Activated T-cell treated with anti-CD3 and anti-CD28 coated beads, Interleukin-2, amount 50 U/mL, for 72 hours (primary cell): ENCODE measurements around the gene TRIO. TPM values are rescaled to one million over a fixed set of nuclear protein-coding genes. Genes with fewer than 3 reads are reported as not detected.
A peak's percentile ranks its signal among the peaks of the same experiment; 100 is the strongest.

Experiments
- ATAC-seq, 2 donors: fragments of 150-1000 bp; cut with Tn5 transposase; replicated peaks in 1 of 2; 2 replicates each; pipeline ENCODE4 v1.10.0; 2021; ENCODE audit warnings: moderate library complexity in 2 of 2, mild to moderate bottlenecking in 1 of 2
- DNase-seq, 2 donors: peaks; one replicate each; pipeline ENCODE4 v3.0.0; 2021 to 2022; ENCODE audit warnings: mixed read lengths in 1 of 2
- H3K27ac Mint-ChIP-seq: one replicate; pipeline ENCODE4 v1.8.0; 2022; ENCODE audit warnings: mild to moderate bottlenecking, moderate library complexity, mixed read lengths
- H3K27me3 Mint-ChIP-seq: one replicate; pipeline ENCODE4 v1.8.0; 2022; ENCODE audit warnings: low read depth, mixed read lengths
- H3K36me3 Mint-ChIP-seq, 2 donors: one replicate each; pipeline ENCODE4 v1.8.0; 2022; ENCODE audit warnings: mixed read lengths in 2 of 2, mild to moderate bottlenecking in 1 of 2; ENCODE audit not compliant: insufficient read depth in 2 of 2
- H3K4me1 Mint-ChIP-seq: one replicate; pipeline ENCODE4 v1.8.0; 2022; ENCODE audit warnings: low read depth, mixed read lengths
- H3K4me3 Mint-ChIP-seq, 2 donors: one replicate each; pipeline ENCODE4 v1.8.0; 2022; ENCODE audit warnings: mild to moderate bottlenecking in 2 of 2, mixed read lengths in 2 of 2, moderate library complexity in 2 of 2
- H3K9me3 Mint-ChIP-seq, 2 donors: one replicate each; pipeline ENCODE4 v1.8.0; 2022; ENCODE audit warnings: mixed read lengths in 2 of 2
- total RNA-seq, 2 donors: library from RNA; stranded (reverse); gene quantifications; one replicate each; pipeline ENCODE4 v1.2.3, GENCODE V29; 2022

The TRIO gene
- total RNA-seq, 2 donors from 2014 or later: 13.2 to 14.0 TPM

DNA sequence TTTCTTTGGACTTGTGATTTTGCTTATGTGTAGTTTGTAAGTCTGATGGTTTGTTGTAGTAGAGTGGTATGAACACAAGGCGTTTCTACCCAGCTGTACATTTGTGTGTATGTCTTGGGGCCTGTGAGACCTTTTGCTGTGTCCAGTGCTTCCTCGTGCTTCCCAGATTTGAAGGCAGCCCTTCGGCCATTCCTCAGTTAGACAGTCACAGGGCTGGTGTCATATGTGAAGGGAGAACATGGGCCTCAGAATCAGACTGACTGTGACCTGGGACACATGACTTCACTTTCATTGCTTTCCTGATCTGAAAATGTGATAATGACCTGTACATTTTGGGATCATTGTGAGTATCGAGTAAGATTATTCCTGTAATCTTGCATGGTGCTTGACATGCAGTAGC is 140.0 kb downstream of the TRIO start:
- peaks cover 17% of the 10 kb centered on the region for H3K27me3 Mint-ChIP-seq
- H3K4me1 Mint-ChIP-seq: no peaks in the 10 kb centered on the region
- no peaks in the 10 kb centered on the region for H3K9me3 Mint-ChIP-seq
- DNase-seq: no peak
- no peaks in the 10 kb centered on the region for H3K36me3 Mint-ChIP-seq
- no peak overlapping the region for H3K4me3 Mint-ChIP-seq
- no peak for ATAC-seq
- no peak overlapping the region for H3K27ac Mint-ChIP-seq

DNA sequence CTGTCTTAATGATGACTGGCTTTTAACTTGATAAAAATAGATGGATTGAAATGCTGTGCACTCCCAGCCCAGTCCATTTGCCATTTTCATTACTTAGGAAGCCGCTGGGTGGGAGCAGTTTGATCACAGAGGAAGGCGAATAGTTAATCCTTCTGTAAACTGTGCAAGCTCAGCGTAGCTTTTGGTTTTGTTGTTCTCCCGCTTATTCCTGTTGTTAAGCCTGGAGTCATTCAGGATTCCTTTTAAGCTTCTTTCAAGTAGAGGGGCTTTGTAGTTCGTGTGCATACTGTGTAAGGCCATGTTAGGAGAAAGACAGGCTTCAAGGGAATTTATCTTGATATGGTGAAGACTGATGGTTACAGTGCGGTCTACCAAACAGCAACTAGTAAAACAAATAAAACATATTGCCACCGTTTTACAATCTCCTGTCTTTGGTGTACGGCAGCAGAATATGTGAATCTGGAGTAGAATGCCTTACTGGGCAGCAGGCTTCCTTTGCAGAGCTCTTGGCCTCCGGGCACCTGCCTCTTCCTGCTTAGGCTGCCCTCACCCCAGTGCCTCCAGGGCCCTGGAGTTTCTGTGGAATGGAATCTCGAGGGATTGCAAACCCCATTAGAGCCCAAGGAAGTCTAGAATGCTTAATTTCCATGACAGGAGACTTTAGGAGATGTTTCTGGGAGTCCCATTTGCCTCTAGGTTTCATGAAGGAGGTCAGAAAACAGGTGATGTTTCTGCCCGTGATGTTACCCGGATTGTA is 141.4 kb downstream of the TRIO start:
- Mint-ChIP-seq H3K9me3 (no peaks in the 10 kb centered on the region), H3K36me3 (no peaks in the 10 kb centered on the region), H3K4me1 (no peaks in the 10 kb centered on the region), H3K4me3 (no peak overlapping the region), H3K27ac (no peak overlapping the region), H3K27me3 (peaks cover 15% of the 10 kb centered on the region)
- ATAC-seq (no peak), DNase-seq (no peak)

DNA sequence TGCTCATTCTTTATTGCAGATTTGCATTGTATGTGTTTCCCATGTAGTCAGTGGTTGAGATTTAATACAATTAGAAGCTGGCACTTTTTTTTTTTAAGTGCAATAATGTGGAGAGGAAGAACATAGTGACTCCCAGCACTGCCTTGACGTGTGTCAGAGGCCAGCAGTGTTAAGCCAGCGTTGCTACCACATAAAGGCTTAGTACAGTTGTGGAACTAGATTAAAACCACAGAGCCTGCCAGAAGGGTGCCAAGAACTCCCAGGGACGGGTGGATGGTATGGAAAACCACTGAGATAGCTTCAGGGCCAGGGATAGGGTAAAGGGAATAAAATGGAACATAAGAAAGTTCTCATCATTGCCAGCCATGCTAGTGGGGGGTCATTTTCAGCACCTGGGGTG is 142.9 kb downstream of the TRIO start:
- Mint-ChIP-seq H3K4me3 (no peak overlapping the region), H3K4me1 (no peaks in the 10 kb centered on the region), H3K27me3 (peaks cover 1% of the 10 kb centered on the region), H3K9me3 (no peaks in the 10 kb centered on the region), H3K36me3 (no peaks in the 10 kb centered on the region), H3K27ac (no peak overlapping the region)
- DNase-seq (no peak), ATAC-seq (no peak)

DNA sequence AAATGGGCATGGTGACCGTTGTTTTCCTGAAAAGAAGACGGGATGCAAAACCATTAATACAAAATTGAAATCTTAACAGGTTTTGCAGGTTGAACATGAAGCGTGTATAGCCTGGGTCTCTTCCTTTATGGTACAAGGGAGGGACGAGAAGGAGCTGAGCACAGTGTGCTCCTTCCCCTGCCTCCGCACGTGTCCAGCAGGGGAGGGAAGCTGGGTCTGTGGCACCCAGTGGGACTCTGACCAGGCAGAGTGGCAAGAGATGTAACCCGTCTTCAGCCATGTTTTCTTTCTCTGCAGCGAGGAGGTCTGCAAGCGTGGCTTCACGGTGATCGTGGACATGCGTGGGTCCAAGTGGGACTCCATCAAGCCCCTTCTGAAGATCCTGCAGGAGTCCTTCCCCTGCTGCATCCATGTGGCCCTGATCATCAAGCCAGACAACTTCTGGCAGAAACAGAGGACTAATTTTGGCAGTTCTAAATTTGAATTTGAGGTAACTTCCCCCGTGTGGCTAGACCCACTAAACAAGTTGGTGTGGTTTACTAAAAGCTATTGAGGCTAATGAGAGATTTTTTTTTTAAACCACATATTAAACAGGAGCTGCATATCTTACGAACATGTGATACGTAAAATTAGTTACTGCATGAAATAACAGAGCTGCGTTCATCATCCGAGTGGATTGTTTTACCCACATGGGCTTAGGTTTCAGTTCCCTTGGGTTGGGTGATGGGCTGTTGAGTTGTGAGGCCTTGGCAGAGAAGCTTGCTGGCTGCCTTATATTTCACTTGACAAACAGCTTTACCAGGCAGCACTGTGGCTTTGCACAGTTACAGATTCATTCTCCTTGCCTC is 143.7 kb downstream of the TRIO start:
- Mint-ChIP-seq H3K27ac (no peak overlapping the region), H3K9me3 (no peaks in the 10 kb centered on the region), H3K4me1 (no peaks in the 10 kb centered on the region), H3K36me3 (no peaks in the 10 kb centered on the region), H3K4me3 (no peak overlapping the region), H3K27me3 (no peaks in the 10 kb centered on the region)
- ATAC-seq (no peak), DNase-seq (no peak)

DNA sequence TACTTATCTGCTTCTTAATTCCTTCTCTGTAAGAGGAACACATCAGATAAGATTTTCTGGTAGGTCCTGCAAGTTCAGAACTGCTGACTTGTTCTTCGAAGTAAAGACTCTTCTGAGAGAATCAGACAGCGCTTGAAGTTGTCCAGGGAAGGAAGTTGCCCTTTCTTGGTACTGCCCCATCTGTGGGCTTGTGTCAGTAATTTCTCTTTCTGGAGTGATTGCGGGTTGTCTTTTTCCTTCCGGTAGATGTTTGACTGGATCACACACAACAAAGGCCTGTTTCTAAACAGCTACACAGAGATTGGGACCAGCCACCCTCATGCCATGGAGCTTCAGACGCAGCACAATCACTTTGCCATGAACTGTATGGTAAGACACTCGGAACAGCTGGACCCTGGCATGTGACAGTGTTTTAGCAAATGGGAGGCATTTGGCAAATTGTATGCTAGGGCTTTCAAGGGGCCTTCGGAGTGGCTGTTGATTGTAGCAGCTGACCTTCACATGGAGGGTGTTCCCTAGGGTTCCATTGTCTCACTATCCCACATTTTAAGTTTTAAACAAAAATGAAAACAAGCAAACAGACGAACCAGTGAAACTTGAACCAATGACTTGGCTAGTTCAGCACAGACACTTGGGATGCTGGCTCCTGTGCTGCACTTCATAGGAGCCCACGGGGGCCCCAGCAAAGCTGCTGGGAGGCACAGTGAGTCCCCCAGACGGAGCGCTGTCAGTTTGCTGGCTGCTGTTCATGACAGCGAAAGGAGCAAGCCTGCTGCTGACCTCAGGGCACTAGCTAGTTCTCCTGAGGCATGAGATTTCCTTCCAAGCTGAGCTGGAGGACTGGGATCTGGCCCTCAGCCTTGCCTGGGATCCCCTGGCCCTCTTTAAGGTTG is 149.9 kb downstream of the TRIO start:
- no peak for DNase-seq
- H3K4me1 Mint-ChIP-seq: peaks cover under 1% of the 10 kb centered on the region
- no peaks in the 10 kb centered on the region for H3K27me3 Mint-ChIP-seq
- H3K4me3 Mint-ChIP-seq: no peak overlapping the region
- H3K9me3 Mint-ChIP-seq: no peaks in the 10 kb centered on the region
- H3K36me3 Mint-ChIP-seq: no peaks in the 10 kb centered on the region
- H3K27ac Mint-ChIP-seq: no peak overlapping the region
- ATAC-seq: no peak

DNA sequence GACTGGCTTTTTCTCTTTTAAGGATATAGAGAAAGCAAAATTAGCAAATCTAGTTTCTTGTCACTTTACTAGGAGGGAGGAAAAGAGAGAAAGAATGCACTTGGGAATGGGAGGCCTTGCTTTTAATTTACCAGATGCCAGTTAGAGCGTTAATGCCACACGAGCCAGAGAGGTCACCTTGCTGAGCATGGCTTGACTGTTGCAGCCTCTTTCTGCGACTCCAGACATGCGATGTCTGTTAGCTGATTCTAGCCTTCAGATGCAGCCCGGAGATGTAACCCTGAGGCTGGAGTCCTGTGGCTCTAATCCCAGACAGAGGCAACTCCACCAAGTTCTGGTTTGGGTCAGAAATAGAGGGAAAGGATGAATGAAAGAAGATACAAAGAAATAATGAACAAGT is 152.5 kb downstream of the TRIO start:
- no peak for ATAC-seq
- Mint-ChIP-seq H3K36me3 (no peaks in the 10 kb centered on the region), H3K27me3 (no peaks in the 10 kb centered on the region), H3K4me3 (no peak overlapping the region), H3K27ac (no peak overlapping the region), H3K4me1 (peaks cover 7% of the 10 kb centered on the region), H3K9me3 (no peaks in the 10 kb centered on the region)
- no peak for DNase-seq

DNA sequence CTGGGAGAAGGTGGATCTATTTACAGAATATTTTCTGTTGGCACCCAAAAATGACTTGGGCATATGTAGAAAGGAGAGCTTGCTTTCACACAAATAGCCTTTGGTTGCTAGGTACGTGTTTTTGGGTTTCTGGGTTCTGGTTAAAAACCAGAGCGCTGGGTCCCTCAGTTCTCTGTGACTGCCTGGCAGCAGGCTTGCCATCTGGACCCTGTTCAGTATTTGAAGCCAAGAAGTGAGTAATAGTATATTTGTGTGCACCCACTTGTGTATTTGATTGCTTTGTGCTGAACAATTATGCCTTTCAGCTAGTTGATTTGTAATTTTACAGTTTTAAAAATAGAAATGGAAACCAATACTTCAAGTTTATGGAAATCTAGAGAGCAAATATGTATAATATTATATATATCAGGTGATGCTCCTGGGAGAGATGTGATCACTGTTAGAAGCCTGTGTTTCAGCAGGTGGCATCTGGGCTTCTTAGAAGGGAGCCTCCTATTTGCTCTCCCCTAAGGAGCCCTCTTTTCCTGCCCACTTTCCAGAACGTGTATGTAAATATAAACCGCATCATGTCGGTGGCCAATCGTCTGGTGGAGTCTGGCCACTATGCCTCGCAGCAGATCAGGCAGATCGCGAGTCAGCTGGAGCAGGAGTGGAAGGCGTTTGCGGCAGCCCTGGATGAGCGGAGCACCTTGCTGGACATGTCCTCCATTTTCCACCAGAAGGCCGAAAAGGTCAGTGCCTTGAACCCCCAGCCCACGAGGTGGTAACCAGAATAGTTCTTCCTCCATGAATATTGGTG is 153.6 kb downstream of the TRIO start:
- Mint-ChIP-seq H3K27me3 (no peaks in the 10 kb centered on the region), H3K27ac (no peak overlapping the region), H3K36me3 (no peaks in the 10 kb centered on the region), H3K4me3 (no peak overlapping the region), H3K9me3 (no peaks in the 10 kb centered on the region), H3K4me1 (peaks cover 7% of the 10 kb centered on the region)
- DNase-seq (no peak), ATAC-seq (no peak)

DNA sequence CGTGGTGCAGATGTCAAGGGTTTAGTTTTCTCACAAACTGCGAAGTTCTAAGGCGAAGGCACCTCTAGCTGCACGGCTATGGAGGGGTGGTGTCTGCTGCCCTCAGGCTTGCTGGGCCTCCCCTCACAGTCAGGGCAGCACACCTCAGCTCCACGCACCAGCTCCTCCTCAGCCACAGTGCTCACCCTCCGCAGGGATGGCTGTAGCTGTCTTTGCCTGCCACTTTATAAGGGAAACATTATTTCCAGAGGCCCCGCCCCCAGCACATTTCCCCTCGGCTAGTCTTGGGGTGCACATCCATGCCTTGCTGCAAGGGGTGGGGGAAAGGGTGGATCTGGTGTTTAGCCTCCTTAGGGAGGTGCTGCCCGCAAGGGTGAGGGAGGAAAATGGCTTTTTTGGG is 154.6 kb downstream of the TRIO start:
- Mint-ChIP-seq H3K27me3 (no peaks in the 10 kb centered on the region), H3K4me1 (peaks cover 7% of the 10 kb centered on the region), H3K27ac (no peak overlapping the region), H3K36me3 (no peaks in the 10 kb centered on the region), H3K4me3 (no peak overlapping the region), H3K9me3 (no peaks in the 10 kb centered on the region)
- ATAC-seq: no peak
- no peak for DNase-seq

DNA sequence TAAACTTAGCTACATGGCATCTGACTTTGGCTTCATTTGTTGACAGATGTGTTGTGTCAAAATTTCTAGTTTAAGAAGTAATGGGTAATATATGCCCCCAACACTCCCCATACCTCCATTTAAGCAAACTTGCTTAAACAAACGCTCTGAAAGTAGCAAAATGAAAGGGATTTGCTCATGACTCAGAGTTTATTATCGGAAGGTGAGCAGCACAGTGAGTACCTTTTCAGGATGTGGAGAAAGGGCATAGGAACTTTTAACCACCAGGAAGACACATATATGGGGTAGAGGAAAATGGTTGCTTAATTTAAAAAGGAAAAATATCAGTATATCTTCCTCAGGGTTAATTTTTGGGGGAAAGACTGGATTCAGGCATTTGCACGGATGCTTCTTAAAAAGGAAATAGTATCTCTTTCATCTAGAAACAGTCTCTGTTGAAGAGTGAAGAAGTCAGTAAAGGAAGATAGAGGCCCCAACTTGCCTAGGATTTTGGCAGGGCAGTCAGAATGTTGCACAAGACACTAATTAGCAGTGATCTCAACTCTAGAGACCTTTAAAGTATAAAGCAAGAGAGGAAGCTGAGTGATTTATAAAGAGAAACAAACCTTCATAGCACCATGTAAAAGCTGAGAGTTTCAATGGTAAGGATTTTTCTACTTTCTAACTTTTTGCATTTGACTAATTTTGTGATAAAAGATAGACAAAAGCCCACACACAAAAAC is 155.1 kb downstream of the TRIO start:
- no peaks in the 10 kb centered on the region for H3K36me3 Mint-ChIP-seq
- no peak overlapping the region for H3K27ac Mint-ChIP-seq
- H3K27me3 Mint-ChIP-seq: no peaks in the 10 kb centered on the region
- H3K4me1 Mint-ChIP-seq: peaks cover 7% of the 10 kb centered on the region
- H3K4me3 Mint-ChIP-seq: peak overlapping the region in 1 of 2 donors; percentile 3
- ATAC-seq: peak; percentile 34 to 73
- H3K9me3 Mint-ChIP-seq: no peaks in the 10 kb centered on the region
- DNase-seq: no peak

DNA sequence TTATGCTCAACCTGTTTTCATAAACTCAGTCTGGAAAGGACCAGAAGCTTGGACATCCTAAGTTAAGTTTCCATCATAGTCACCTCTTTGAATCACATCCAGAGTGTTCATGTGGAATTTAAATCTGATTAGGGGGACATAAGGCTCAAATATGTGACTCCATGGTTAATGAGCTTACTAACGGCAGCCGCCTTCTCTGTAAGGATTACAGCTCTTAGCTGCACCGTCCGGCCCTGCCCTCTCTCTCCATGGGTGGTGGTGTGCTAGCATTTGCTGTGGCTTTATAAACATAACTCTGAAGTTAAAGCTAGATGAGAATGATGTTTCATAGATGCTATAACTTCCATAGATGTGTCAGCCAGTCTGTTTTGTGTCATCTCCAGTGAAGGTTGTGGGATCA is 156.5 kb downstream of the TRIO start:
- no peaks in the 10 kb centered on the region for H3K9me3 Mint-ChIP-seq
- peaks cover 7% of the 10 kb centered on the region for H3K4me1 Mint-ChIP-seq
- H3K27ac Mint-ChIP-seq: no peak overlapping the region
- H3K4me3 Mint-ChIP-seq: no peak overlapping the region
- no peaks in the 10 kb centered on the region for H3K27me3 Mint-ChIP-seq
- no peaks in the 10 kb centered on the region for H3K36me3 Mint-ChIP-seq
- DNase-seq: no peak
- ATAC-seq: no peak

DNA sequence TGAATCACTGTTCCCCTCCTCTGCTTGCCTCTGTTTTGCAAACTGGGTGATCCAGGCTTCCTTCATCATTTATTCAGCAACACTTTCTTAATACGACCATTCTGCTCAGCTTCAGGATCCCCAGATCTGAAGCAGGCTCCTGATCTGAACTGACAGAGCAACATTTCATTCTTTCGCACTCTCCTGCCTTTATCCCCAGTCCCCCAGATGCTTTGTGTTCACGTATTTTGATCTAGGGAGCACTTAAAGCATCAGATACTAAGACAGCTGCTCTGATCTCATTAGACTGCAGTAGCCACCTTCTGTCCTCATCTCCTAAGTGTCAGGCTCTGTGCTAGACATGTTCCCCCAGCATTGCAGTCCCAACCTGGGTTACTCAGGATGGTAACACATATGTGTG is 158.0 kb downstream of the TRIO start:
- H3K9me3 Mint-ChIP-seq: no peaks in the 10 kb centered on the region
- DNase-seq (no peak), ATAC-seq (no peak)
- no peaks in the 10 kb centered on the region for H3K27me3 Mint-ChIP-seq
- H3K27ac Mint-ChIP-seq: no peak overlapping the region
- no peaks in the 10 kb centered on the region for H3K36me3 Mint-ChIP-seq
- H3K4me3 Mint-ChIP-seq: no peak overlapping the region
- H3K4me1 Mint-ChIP-seq: peaks cover 7% of the 10 kb centered on the region

DNA sequence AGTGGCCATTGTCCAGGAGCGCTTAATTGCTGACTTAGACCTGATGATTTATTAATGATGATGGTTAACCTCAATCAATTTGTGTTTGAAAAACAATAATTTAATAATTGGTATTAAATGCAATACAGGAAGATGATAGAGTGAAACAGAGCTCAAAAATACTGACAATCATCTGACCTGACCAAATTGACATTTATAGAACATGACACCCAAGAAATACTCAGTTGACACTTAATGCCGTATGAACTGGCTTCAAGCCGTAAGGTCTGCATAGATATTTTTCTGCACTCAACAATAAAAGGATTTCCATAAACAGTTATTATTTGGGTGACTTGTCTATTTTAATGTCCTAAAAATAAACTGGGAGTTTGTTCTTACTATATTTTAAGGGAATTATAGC is 159.2 kb downstream of the TRIO start:
- Mint-ChIP-seq H3K4me3 (no peak overlapping the region), H3K9me3 (no peaks in the 10 kb centered on the region), H3K4me1 (peaks cover 7% of the 10 kb centered on the region), H3K27ac (no peak overlapping the region), H3K36me3 (no peaks in the 10 kb centered on the region), H3K27me3 (no peaks in the 10 kb centered on the region)
- ATAC-seq (no peak), DNase-seq (no peak)
